ENCODE results near the gene RFX8. TPM values are rescaled to one million over a fixed set of nuclear protein-coding genes. Genes with fewer than 3 reads are reported as not detected.

The RFX8 gene
- total and polyA plus RNA-seq, 9 of the 15 experiments (the other 6 are each of a cell fraction or from before 2014, with no cell fraction given): not detected

GRCh38 chr2:101395545-101396315, 79.2 kb downstream of the RFX8 start:
- POLR2A ChIA-PET: no interaction called here
- no peaks in the 10 kb centered on the region for H3K79me2 ChIP-seq (ENCODE audit: control insufficient read depth, insufficient read depth, low read length)
- intact Hi-C loops (cut with micrococcal nuclease) (no loop called here), in situ Hi-C loops (cut with MboI) (no loop called here)
- no peaks in the 10 kb centered on the region for H3K9me3 ChIP-seq (replicated peaks; ENCODE audit: control insufficient read depth, insufficient read depth, low read depth, low read length)
- no peak overlapping the region for H3K27ac ChIP-seq (ENCODE audit: extremely low read depth, low read depth, low read length)
- CTCF ChIA-PET (ENCODE audit: low intra/inter-chr PET ratio): no interaction called here
- no peaks in the 10 kb centered on the region for H3K36me3 ChIP-seq (ENCODE audit: control insufficient read depth, insufficient read depth, low read length)
- no peaks in the 10 kb centered on the region for H3K4me1 ChIP-seq (replicated peaks in 1 of 2; ENCODE audit: control insufficient read depth in 2 of 2, insufficient read depth in 2 of 2, low read length in 2 of 2)
- FAIRE-seq (no peak), DNase-seq (ENCODE audit: extremely low read depth in 1 of 4, low spot score in 3 of 4) (no peak), ATAC-seq (no peak)
- no peak overlapping the region for H2AFZ ChIP-seq (ENCODE audit: low read depth, low read length)
- no peak for TF ChIP-seq FOXP1 (CRISPR knock-in tag; IDR thresholded peaks at IDR 0.05)
- peaks cover 7% of the 10 kb centered on the region; the same call in 1 of the 2 replicates for H4K20me1 ChIP-seq (replicated peaks; ENCODE audit: control insufficient read depth, insufficient read depth, low read length)
- no TSS peak for BruUV-seq (replicated peaks)
- no peak overlapping the region for H3K9ac ChIP-seq (ENCODE audit: insufficient read depth in 1 of 2, low read depth in 2 of 2, low read length in 2 of 2)
- peaks cover 13 to 32% of the 10 kb centered on the region in 2 experiments for H3K27me3 ChIP-seq (ENCODE audit: control insufficient read depth in 2 of 2, insufficient read depth in 2 of 2, low read length in 2 of 2)
- H3K4me3 ChIP-seq: no peak overlapping the region
- 1% methylated on average over 6 of the region's 6 CpGs for WGBS (ENCODE audit: insufficient coverage, low coverage, missing lambda C conversion rate)
- no peaks in the 10 kb centered on the region for H3K9me1 ChIP-seq (ENCODE audit: control insufficient read depth, insufficient read depth, low read length)
- no peak overlapping the region for H3K4me2 ChIP-seq (ENCODE audit: insufficient read depth, low read length)

- ChIA-PET CTCF (ENCODE audit: low intra/inter-chr PET ratio) (no interaction called here), POLR2A (interaction anchor here (1.2 kb wide), 1 partner anchor 30 kb away, joined by 3 read pairs; no protein-coding TSS in a partner anchor)
- FAIRE-seq (peak; percentile 29), ATAC-seq (no peak), DNase-seq (ENCODE audit: extremely low read depth in 1 of 4, low spot score in 3 of 4) (no peak)
- Histone ChIP-seq H3K4me3 (no peak overlapping the region), H3K79me2 (ENCODE audit: control insufficient read depth, insufficient read depth, low read length) (no peaks in the 10 kb centered on the region), H3K4me1 (replicated peaks in 1 of 2; ENCODE audit: control insufficient read depth in 2 of 2, insufficient read depth in 2 of 2, low read length in 2 of 2) (peaks cover 0 to 10% of the 10 kb centered on the region in 2 experiments; a peak in 2 of 5 replicates), H3K4me2 (ENCODE audit: insufficient read depth, low read length) (no peak overlapping the region), H3K9ac (ENCODE audit: insufficient read depth in 1 of 2, low read depth in 2 of 2, low read length in 2 of 2) (no peak overlapping the region), H4K20me1 (replicated peaks; ENCODE audit: control insufficient read depth, insufficient read depth, low read length) (no peaks in the 10 kb centered on the region), H3K9me3 (replicated peaks; ENCODE audit: control insufficient read depth, insufficient read depth, low read depth, low read length) (no peaks in the 10 kb centered on the region), H3K9me1 (ENCODE audit: control insufficient read depth, insufficient read depth, low read length) (peaks cover 2% of the 10 kb centered on the region), H3K27ac (ENCODE audit: extremely low read depth, low read depth, low read length) (no peak overlapping the region), H3K27me3 (ENCODE audit: control insufficient read depth in 2 of 2, insufficient read depth in 2 of 2, low read length in 2 of 2) (peaks cover 18 to 26% of the 10 kb centered on the region in 2 experiments; a peak in 4 of 5 replicates), H3K36me3 (ENCODE audit: control insufficient read depth, insufficient read depth, low read length) (no peaks in the 10 kb centered on the region), H2AFZ (ENCODE audit: low read depth, low read length) (no peak overlapping the region)
- in situ Hi-C loops (cut with MboI): no loop called here
- intact Hi-C loops (cut with micrococcal nuclease): no loop called here
- BruUV-seq (replicated peaks): no TSS peak
- WGBS (ENCODE audit: insufficient coverage, low coverage, missing lambda C conversion rate): 0% methylated on average over 4 of the region's 4 CpGs
- TF ChIP-seq EHMT2 (IDR thresholded peaks at IDR 0.05) (no peak), FOSL1 (tag; conservative IDR thresholded peaks at IDR 0.05) (peak; percentile 48)
Measured at GRCh38 chr2:101388232-101388631, 86.7 kb downstream of the RFX8 start.

Data from K562 (cell line).